ENCODE results near the gene STAB1.

STAB1 gene

GRCh38 chr3:52523386-52524257, 28.5 kb downstream of the STAB1 start:
- Histone ChIP-seq H3K4me3 (ENCODE audit: low read length) (no peak overlapping the region), H3K4me2 (ENCODE audit: low read length) (no peak overlapping the region), H3K36me3 (ENCODE audit: control insufficient read depth, low read length) (peaks cover 36% of the 10 kb centered on the region), H3K27ac (ENCODE audit: low read depth, low read length) (no peak overlapping the region), H3F3A (ENCODE audit: control insufficient read depth, insufficient read depth) (no peaks in the 10 kb centered on the region), H4K20me1 (ENCODE audit: control insufficient read depth, insufficient read depth, low read depth, low read length) (no peaks in the 10 kb centered on the region), H3K79me2 (ENCODE audit: control insufficient read depth, low read length) (no peaks in the 10 kb centered on the region), H3K4me1 (ENCODE audit: control insufficient read depth, low read length) (no peaks in the 10 kb centered on the region), H3K9me2 (replicated peaks; ENCODE audit: control insufficient read depth, low read length) (no peaks in the 10 kb centered on the region), H3K9me3 (ENCODE audit: control insufficient read depth, insufficient read depth, low read length) (no peaks in the 10 kb centered on the region), H3K27me3 (ENCODE audit: control insufficient read depth, low read length) (no peaks in the 10 kb centered on the region)
- TF ChIP-seq EZH2phosphoT487 (IDR thresholded peaks at IDR 0.05; ENCODE audit: borderline replicate concordance, low read length) = no peak
- TF ChIP-seq CTCF (IDR thresholded peaks at IDR 0.05; ENCODE audit: low read depth, low read length, poor library complexity, severe bottlenecking) = no peak

GRCh38 chr3:52524258-52524751, 29.2 kb downstream of the STAB1 start:
- TF ChIP-seq CTCF (IDR thresholded peaks at IDR 0.05; ENCODE audit: low read depth, low read length, poor library complexity, severe bottlenecking) = no peak
- no peak for TF ChIP-seq EZH2phosphoT487 (IDR thresholded peaks at IDR 0.05; ENCODE audit: borderline replicate concordance, low read length)
- Histone ChIP-seq H3K4me2 (ENCODE audit: low read length) (no peak overlapping the region), H3K9me2 (replicated peaks; ENCODE audit: control insufficient read depth, low read length) (no peaks in the 10 kb centered on the region), H3K79me2 (ENCODE audit: control insufficient read depth, low read length) (no peaks in the 10 kb centered on the region), H3K27ac (ENCODE audit: low read depth, low read length) (no peak overlapping the region), H3K9me3 (ENCODE audit: control insufficient read depth, insufficient read depth, low read length) (no peaks in the 10 kb centered on the region), H4K20me1 (ENCODE audit: control insufficient read depth, insufficient read depth, low read depth, low read length) (no peaks in the 10 kb centered on the region), H3K36me3 (ENCODE audit: control insufficient read depth, low read length) (peaks cover 43% of the 10 kb centered on the region), H3K4me1 (ENCODE audit: control insufficient read depth, low read length) (no peaks in the 10 kb centered on the region), H3K27me3 (ENCODE audit: control insufficient read depth, low read length) (no peaks in the 10 kb centered on the region), H3K4me3 (ENCODE audit: low read length) (no peak overlapping the region), H3F3A (ENCODE audit: control insufficient read depth, insufficient read depth) (no peaks in the 10 kb centered on the region)

GRCh38 chr3:52524752-52525679, 29.9 kb downstream of the STAB1 start:
- TF ChIP-seq EZH2phosphoT487 (IDR thresholded peaks at IDR 0.05; ENCODE audit: borderline replicate concordance, low read length) (no peak), CTCF (IDR thresholded peaks at IDR 0.05; ENCODE audit: low read depth, low read length, poor library complexity, severe bottlenecking) (no peak)
- Histone ChIP-seq H3K9me2 (replicated peaks; ENCODE audit: control insufficient read depth, low read length) (no peaks in the 10 kb centered on the region), H3K36me3 (ENCODE audit: control insufficient read depth, low read length) (peaks cover 49% of the 10 kb centered on the region)

More at GRCh38 chr3:52524752-52525679, 29.9 kb downstream of the STAB1 start:
- Histone ChIP-seq H3K27me3 (ENCODE audit: control insufficient read depth, low read length) (no peaks in the 10 kb centered on the region), H3K79me2 (ENCODE audit: control insufficient read depth, low read length) (peaks cover 2% of the 10 kb centered on the region), H3K4me3 (ENCODE audit: low read length) (no peak overlapping the region), H3F3A (ENCODE audit: control insufficient read depth, insufficient read depth) (no peaks in the 10 kb centered on the region), H3K4me2 (ENCODE audit: low read length) (no peak overlapping the region), H3K27ac (ENCODE audit: low read depth, low read length) (no peak overlapping the region), H3K4me1 (ENCODE audit: control insufficient read depth, low read length) (no peaks in the 10 kb centered on the region), H3K9me3 (ENCODE audit: control insufficient read depth, insufficient read depth, low read length) (no peaks in the 10 kb centered on the region), H4K20me1 (ENCODE audit: control insufficient read depth, insufficient read depth, low read depth, low read length) (no peaks in the 10 kb centered on the region)
